ENCODE data around the gene SRSF4. TPM values are rescaled to one million over a fixed set of nuclear protein-coding genes. Genes with fewer than 3 reads are reported as not detected.

The SRSF4 gene
- total and polyA plus RNA-seq, 9 donors = 55.2 to 135 (median 88.2) TPM

DNA sequence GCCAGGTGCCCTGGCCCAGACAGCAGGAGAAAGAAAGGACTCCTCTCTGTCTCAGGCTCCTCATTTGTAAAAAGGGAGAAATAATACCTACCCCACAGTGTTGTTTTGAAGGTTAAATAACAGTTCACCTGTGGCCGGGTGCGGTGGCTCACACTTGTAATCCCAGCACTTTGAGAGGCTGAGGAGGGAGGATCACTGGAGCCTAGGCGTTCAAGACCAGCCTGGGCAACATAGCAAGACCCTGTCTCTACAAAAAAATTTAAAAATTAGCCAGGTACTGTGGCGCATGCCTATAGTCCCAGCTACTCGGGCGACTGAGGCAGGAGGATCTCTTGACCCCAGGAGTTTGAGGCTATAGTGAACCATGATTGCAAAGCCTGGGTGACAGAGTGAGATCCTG is 55.5 kb downstream of the SRSF4 start:
- Histone ChIP-seq H3K9me3 (no peaks in the 10 kb centered on the region), H3K4me3 (no peak overlapping the region), H3K27me3 (no peaks in the 10 kb centered on the region), H3K4me1 (ENCODE audit: insufficient read depth) (peaks cover 8% of the 10 kb centered on the region), H3K36me3 (no peaks in the 10 kb centered on the region), H3K27ac (peak overlapping the region; percentile 91 to 95)
- WGBS, 3 donors = 93 to 95% (median 94%) methylated on average over 6 of the region's 6 CpGs
- TF ChIP-seq, protein P1, sequence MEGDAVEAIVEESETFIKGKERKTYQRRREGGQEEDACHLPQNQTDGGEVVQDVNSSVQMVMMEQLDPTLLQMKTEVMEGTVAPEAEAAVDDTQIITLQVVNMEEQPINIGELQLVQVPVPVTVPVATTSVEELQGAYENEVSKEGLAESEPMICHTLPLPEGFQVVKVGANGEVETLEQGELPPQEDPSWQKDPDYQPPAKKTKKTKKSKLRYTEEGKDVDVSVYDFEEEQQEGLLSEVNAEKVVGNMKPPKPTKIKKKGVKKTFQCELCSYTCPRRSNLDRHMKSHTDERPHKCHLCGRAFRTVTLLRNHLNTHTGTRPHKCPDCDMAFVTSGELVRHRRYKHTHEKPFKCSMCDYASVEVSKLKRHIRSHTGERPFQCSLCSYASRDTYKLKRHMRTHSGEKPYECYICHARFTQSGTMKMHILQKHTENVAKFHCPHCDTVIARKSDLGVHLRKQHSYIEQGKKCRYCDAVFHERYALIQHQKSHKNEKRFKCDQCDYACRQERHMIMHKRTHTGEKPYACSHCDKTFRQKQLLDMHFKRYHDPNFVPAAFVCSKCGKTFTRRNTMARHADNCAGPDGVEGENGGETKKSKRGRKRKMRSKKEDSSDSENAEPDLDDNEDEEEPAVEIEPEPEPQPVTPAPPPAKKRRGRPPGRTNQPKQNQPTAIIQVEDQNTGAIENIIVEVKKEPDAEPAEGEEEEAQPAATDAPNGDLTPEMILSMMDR (IDR thresholded peaks at IDR 0.05) = no peak
- TF ChIP-seq POLR2A (IDR thresholded peaks at IDR 0.05) (no peak), EP300 (IDR thresholded peaks at IDR 0.05) (no peak)
- intact Hi-C loops (cut with DNase I) = loop anchor here in 2 of 4 donors (10.0 kb wide), 1 partner anchor 241 kb away; no protein-coding TSS in a partner anchor
- no peak for DNase-seq

- Histone ChIP-seq H3K4me3 (no peak overlapping the region), H3K27ac (peak overlapping the region; percentile 91 to 95), H3K36me3 (no peaks in the 10 kb centered on the region), H3K27me3 (no peaks in the 10 kb centered on the region), H3K4me1 (ENCODE audit: insufficient read depth) (peaks cover 10% of the 10 kb centered on the region), H3K9me3 (no peaks in the 10 kb centered on the region)
- WGBS, 3 donors = 74 to 80% (median 78%) methylated on average over 6 of the region's 6 CpGs
- TF ChIP-seq, protein P1 (IDR thresholded peaks at IDR 0.05) = no peak
- no peak for TF ChIP-seq EP300 (IDR thresholded peaks at IDR 0.05)
- TF ChIP-seq POLR2A (IDR thresholded peaks at IDR 0.05) = no peak
- DNase-seq = peak in 2 of 5 donors; percentile 34 to 39
- intact Hi-C loops (cut with DNase I) = loop anchor here in 2 of 4 donors (10.0 kb wide), 1 partner anchor 241 kb away; no protein-coding TSS in a partner anchor
Measured at GRCh38 chr1:29125788-29126187, 55.9 kb downstream of the SRSF4 start.

GRCh38 chr1:29125237-29125641 is 56.5 kb downstream of the SRSF4 start:
- WGBS, 3 donors = 19 to 33% (median 23%) methylated on average over 12 to 14 of the region's 14 CpGs
- Histone ChIP-seq H3K27me3 (no peaks in the 10 kb centered on the region), H3K36me3 (no peaks in the 10 kb centered on the region), H3K9me3 (no peaks in the 10 kb centered on the region), H3K4me3 (peak overlapping the region; percentile 66), H3K27ac (peak overlapping the region; percentile 91 to 95), H3K4me1 (ENCODE audit: insufficient read depth) (peaks cover 11% of the 10 kb centered on the region)
- TF ChIP-seq, protein P1 (IDR thresholded peaks at IDR 0.05) = no peak
- TF ChIP-seq POLR2A (IDR thresholded peaks at IDR 0.05) (no peak), EP300 (IDR thresholded peaks at IDR 0.05) (no peak)
- no peak for DNase-seq
- intact Hi-C loops (cut with DNase I) = loop anchor here in 2 of 4 donors (10.0 kb wide), 1 partner anchor 240 kb away; no protein-coding TSS in a partner anchor

DNA sequence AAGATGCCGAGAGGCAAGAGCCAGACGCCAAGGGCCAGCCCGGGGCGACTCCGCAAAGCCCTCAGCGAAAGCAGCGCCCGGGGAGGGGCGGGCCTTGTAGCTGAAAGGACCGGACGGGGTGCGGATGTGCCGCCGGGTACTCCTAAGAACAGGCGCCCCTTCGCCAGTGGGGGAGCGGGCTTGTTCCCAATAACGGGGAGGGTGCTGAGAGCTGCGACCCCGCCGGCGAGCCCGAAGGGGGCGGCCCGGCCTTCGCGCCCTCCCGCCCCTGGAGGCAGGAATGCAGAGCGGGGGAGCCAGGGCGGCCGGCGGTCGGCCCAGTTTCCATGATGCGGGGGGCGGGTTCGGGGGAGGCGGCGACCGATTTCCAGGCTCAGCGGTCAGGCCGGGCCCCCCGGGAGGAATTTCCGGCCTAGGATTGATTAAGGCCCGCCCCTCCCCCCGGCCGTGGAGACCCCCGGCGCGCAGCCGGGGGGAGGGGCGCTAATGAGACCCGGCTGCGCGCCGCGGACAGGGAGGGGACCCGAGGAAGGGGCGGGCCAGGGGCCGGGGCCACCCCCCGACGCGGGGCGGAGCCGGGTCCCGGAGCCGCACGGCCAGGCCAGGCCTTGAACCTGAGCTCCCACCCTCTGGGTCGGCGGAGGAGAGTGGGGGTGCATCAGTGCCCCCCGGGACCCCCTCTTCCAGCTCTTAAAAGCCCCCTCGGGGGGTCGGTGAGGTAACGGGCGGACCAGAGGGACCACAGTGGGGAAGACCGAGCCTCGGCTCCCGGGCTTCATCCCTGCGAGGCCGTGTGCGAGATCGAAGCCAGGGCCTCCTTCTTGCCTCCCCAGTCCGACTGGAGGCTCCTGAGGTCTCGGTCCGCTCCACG is 57.1 kb downstream of the SRSF4 start:
- WGBS, 3 donors = 0 to 1% (median 0%) methylated on average over 28 to 85 of the region's 85 CpGs
- H3K27ac ChIP-seq = peak overlapping the region; percentile 91 to 95
- H3K9me3 ChIP-seq = no peaks in the 10 kb centered on the region
- peak overlapping the region; percentile 66 for H3K4me3 ChIP-seq
- no peaks in the 10 kb centered on the region for H3K27me3 ChIP-seq
- intact Hi-C loops (cut with DNase I) = loop anchor here (5.0 to 10.0 kb wide), 4 partner anchors 58 to 242 kb away; partner anchors contain the start of gene SRSF4 (in 1 of the 4)
- DNase-seq = peak; percentile 93 to 96 (median 95)
- H3K36me3 ChIP-seq = no peaks in the 10 kb centered on the region
- TF ChIP-seq EP300 (IDR thresholded peaks at IDR 0.05) (peak; percentile 29), POLR2A (IDR thresholded peaks at IDR 0.05) (peak; percentile 89)
- TF ChIP-seq, protein P1 (IDR thresholded peaks at IDR 0.05) = peak; percentile 90 to 100 (median 100)
- H3K4me1 ChIP-seq (ENCODE audit: insufficient read depth) = peaks cover 14% of the 10 kb centered on the region

Measured in ovary (tissue), 9 donors.